Endothelial cell of umbilical vein (primary cell): ENCODE data around the gene FBLIM1. TPM values are rescaled to one million over a fixed set of nuclear protein-coding genes. Genes with fewer than 3 reads are reported as not detected.

Experiments used
- BruUV-seq: library from RNA; stranded (reverse); fragments of 400-500 nt; replicated peaks from 2 replicates; lab custom pipeline; 2021; lab: Mats Ljungman, UMichigan
- CTCF ChIA-PET: fragments of 300-600, 350-600 bp; sonication (Branson Sonifier 250); formaldehyde crosslinking; loops from one replicate; lab custom pipeline; 2021; ENCODE audit warnings: antibody characterized with exemption, inconsistent platforms; lab: Charles Lee
- POLR2A ChIA-PET: fragments of 300-600, 350-600 bp; sonication (Branson Sonifier 250); formaldehyde crosslinking; loops from one replicate; lab custom pipeline; 2021; ENCODE audit warnings: antibody characterized with exemption, inconsistent platforms; lab: Charles Lee
- DNase-seq: peaks from one replicate; pipeline ENCODE4 v3.0.0-alpha.2; 2011; ENCODE audit warnings: low read depth, low spot score
- FAIRE-seq: peaks from 2 replicates; lab custom pipeline; 2011; peaks lifted over from hg19 to GRCh38; lab: Jason Lieb, UNC
- H2AFZ ChIP-seq: 2 replicates; pipeline ENCODE4 v1.6.0; 2012; ENCODE audit warnings: low read depth, low read length, control low read depth, inconsistent platforms
- H3K27ac ChIP-seq: 2 replicates; pipeline ENCODE4 v1.5.1; 2011; ENCODE audit warnings: low read depth, mild to moderate bottlenecking, control low read depth, low read length, moderate library complexity; ENCODE audit not compliant: insufficient read depth
- H3K27me3 ChIP-seq, 2 experiments: 2 replicates each; pipeline versions ENCODE4 v1.6.0 to v1.6.1; 2011; ENCODE audit warnings: low read length in 2 of 2, mixed read lengths in 1 of 2; ENCODE audit not compliant: control insufficient read depth in 2 of 2, insufficient read depth in 2 of 2
- H3K36me3 ChIP-seq, 2 experiments: 2 replicates in 1 of 2; 3 replicates in 1 of 2; pipeline ENCODE4 v1.5.1; 2011; ENCODE audit warnings: low read length in 2 of 2, mild to moderate bottlenecking in 1 of 2, moderate library complexity in 1 of 2; ENCODE audit not compliant: control insufficient read depth in 2 of 2, insufficient read depth in 2 of 2; ENCODE audit errors: extremely low read depth in 1 of 2
- H3K4me1 ChIP-seq: 3 replicates; pipeline ENCODE4 v1.5.1; 2011; ENCODE audit warnings: mild to moderate bottlenecking, low read length; ENCODE audit not compliant: control insufficient read depth, insufficient read depth; ENCODE audit errors: extremely low read depth
- H3K4me2 ChIP-seq: 2 replicates; pipeline ENCODE4 v1.6.1; 2011; ENCODE audit warnings: low read length, control low read depth, mixed read lengths; ENCODE audit not compliant: insufficient read depth
- H3K4me3 ChIP-seq, 3 experiments: fragments of 200-600 bp in 1 of 3; sonication (generic), shearing (Covaris generic) in 1 of 3; replicated peaks in 1 of 3; 2 replicates each; pipeline ENCODE4 v1.5.1; 2011 to 2016; ENCODE audit warnings: control low read depth in 3 of 3, low read length in 3 of 3, mild to moderate bottlenecking in 2 of 3, inconsistent platforms in 1 of 3, low read depth in 1 of 3, moderate library complexity in 1 of 3; ENCODE audit not compliant: insufficient read depth in 1 of 3
- H3K79me2 ChIP-seq: 2 replicates; pipeline ENCODE4 v1.6.0; 2012; ENCODE audit warnings: low read length, inconsistent platforms; ENCODE audit not compliant: control insufficient read depth, insufficient read depth
- H3K9ac ChIP-seq: replicated peaks from 2 replicates; pipeline ENCODE3; 2011; ENCODE audit warnings: low read length, control low read depth; ENCODE audit not compliant: insufficient read depth; ENCODE audit errors: extremely low read depth
- H3K9me1 ChIP-seq: replicated peaks from 3 replicates; pipeline ENCODE4 v1.6.0; 2011; ENCODE audit warnings: mild to moderate bottlenecking, low read length; ENCODE audit not compliant: control insufficient read depth, insufficient read depth; ENCODE audit errors: extremely low read depth
- H3K9me3 ChIP-seq: replicated peaks from 2 replicates; pipeline ENCODE4 v1.5.1; 2012; ENCODE audit warnings: low read length, inconsistent platforms; ENCODE audit not compliant: control insufficient read depth, insufficient read depth
- H4K20me1 ChIP-seq: replicated peaks from 2 replicates; pipeline ENCODE3; 2011; ENCODE audit warnings: mild to moderate bottlenecking, low read length; ENCODE audit not compliant: control insufficient read depth, insufficient read depth; ENCODE audit errors: extremely low read depth
- CTCF ChIP-seq, 2 donors: IDR thresholded peaks; 1 replicate in 1 of 2; 2 replicates in 1 of 2; pipeline ENCODE4 v1.5.1; 2011; ENCODE audit warnings: low read length in 2 of 2, mild to moderate bottlenecking in 2 of 2, moderate library complexity in 2 of 2, control low read depth in 1 of 2, inconsistent platforms in 1 of 2, low read depth in 1 of 2; ENCODE audit not compliant: insufficient read depth in 1 of 2; ENCODE audit errors: extremely low read depth in 1 of 2
- EZH2 ChIP-seq: IDR thresholded peaks from 2 replicates; pipeline ENCODE4 v1.6.1; 2012; ENCODE audit warnings: borderline replicate concordance, low read depth, mild to moderate bottlenecking, moderate library complexity, low read length, inconsistent platforms; ENCODE audit not compliant: severe bottlenecking
- FOS ChIP-seq: IDR thresholded peaks from 2 replicates; pipeline ENCODE4 v1.6.1; 2011; ENCODE audit warnings: mild to moderate bottlenecking, low read length, moderate library complexity, borderline replicate concordance; ENCODE audit not compliant: insufficient read depth
- GATA2 ChIP-seq: IDR thresholded peaks from 2 replicates; pipeline ENCODE4 v1.7.0; 2011; ENCODE audit warnings: low read depth, mild to moderate bottlenecking, moderate library complexity, mixed read lengths, low read length; ENCODE audit not compliant: insufficient read length, insufficient read depth
- JUN ChIP-seq: IDR thresholded peaks from 2 replicates; pipeline ENCODE4 v1.6.1; 2011; ENCODE audit warnings: borderline replicate concordance, low read depth; ENCODE audit not compliant: insufficient read length, insufficient read depth
- MYC ChIP-seq: IDR thresholded peaks from one replicate; pipeline ENCODE4 v1.6.1; 2011; ENCODE audit warnings: mild to moderate bottlenecking, low read depth, low read length
- POLR2A ChIP-seq: IDR thresholded peaks from 2 replicates; pipeline ENCODE4 v1.6.1; 2012; ENCODE audit warnings: low read depth, mild to moderate bottlenecking, control low read depth, low read length
- POLR2AphosphoS5 ChIP-seq: IDR thresholded peaks from 2 replicates; pipeline ENCODE4 v1.6.1; 2012; ENCODE audit warnings: low read depth, mild to moderate bottlenecking, control low read depth, low read length, moderate library complexity; ENCODE audit not compliant: insufficient read depth
- dilution Hi-C: fragments of 300-500 bp; cut with MboI; formaldehyde crosslinking; loops from one replicate; pipeline ENCODE4 v1.15.0; 2019; ENCODE audit warnings: low sequenced_read_pairs; ENCODE audit not compliant: extremely low pct_ligation_motif_present
- intact Hi-C: fragments of 100-400 bp; cut with micrococcal nuclease; formaldehyde crosslinking; loops from one replicate; pipeline ENCODE4 v1.10.0; 2022
- polyA plus RNA-seq, 4 experiments: library from polyadenylated mRNA; depleted of rRNA in 3 of 4; stranded (reverse) in 3 of 4; unstranded in 1 of 4; fragments of >200 nt; gene quantifications; 2 replicates each; pipeline versions ENCODE4 v1.2.1 to v1.2.3, GENCODE V29; 2011 to 2012; ENCODE audit warnings: missing spikeins in 1 of 4
- total RNA-seq: library from RNA; stranded (reverse); gene quantifications from 2 replicates; pipeline ENCODE4 v1.2.3, GENCODE V29; 2021
- TF ChIP-seq, protein P1 (sequence below): IDR thresholded peaks from 2 replicates; pipeline ENCODE4 v1.6.1; 2011; ENCODE audit not compliant: insufficient read depth, insufficient read length

Gene FBLIM1
- total and polyA plus RNA-seq, 2 donors (not counting 3 experiments of a cell fraction or from before 2014, with no cell fraction given), result 363 to 414 TPM

- peaks cover 10% of the 10 kb centered on the region for H3K79me2 ChIP-seq
Measured at GRCh38 chr1:15712168-15712567, 46.4 kb upstream of the FBLIM1 start.

More at GRCh38 chr1:15712168-15712567, 46.4 kb upstream of the FBLIM1 start:
- no peaks in the 10 kb centered on the region for H3K9me1 ChIP-seq
- BruUV-seq, result no TSS peak
- no peak for TF ChIP-seq CTCF (IDR thresholded peaks at IDR 0.05; ENCODE audit: extremely low read depth in 1 of 2, insufficient read depth in 1 of 2, low read depth in 1 of 2, low read length in 2 of 2)
- no peak for TF ChIP-seq EZH2
- TF ChIP-seq JUN, result no peak
- TF ChIP-seq MYC, result no peak
- no peak for TF ChIP-seq GATA2
- TF ChIP-seq, protein P1, sequence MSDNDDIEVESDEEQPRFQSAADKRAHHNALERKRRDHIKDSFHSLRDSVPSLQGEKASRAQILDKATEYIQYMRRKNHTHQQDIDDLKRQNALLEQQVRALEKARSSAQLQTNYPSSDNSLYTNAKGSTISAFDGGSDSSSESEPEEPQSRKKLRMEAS, result no peak
- TF ChIP-seq POLR2AphosphoS5, result no peak
- TF ChIP-seq FOS, result no peak
- no peak for TF ChIP-seq POLR2A
- no peak overlapping the region for H3K4me2 ChIP-seq
- no peak overlapping the region for H2AFZ ChIP-seq
- FAIRE-seq, result no peak
- H4K20me1 ChIP-seq, result peaks cover 2% of the 10 kb centered on the region
- H3K27ac ChIP-seq, result no peak overlapping the region
- H3K4me3 ChIP-seq, result no peak overlapping the region
- CTCF ChIA-PET, result interaction anchor here (0.9 kb wide), 1 partner anchor 25 kb away, joined by 3 read pairs; no protein-coding TSS in a partner anchor
- intact Hi-C loops (no loop called here), dilution Hi-C loops (no loop called here)
- DNase-seq, result no peak
- no peak overlapping the region for H3K9ac ChIP-seq
- no peaks in the 10 kb centered on the region for H3K27me3 ChIP-seq
- no peaks in the 10 kb centered on the region for H3K9me3 ChIP-seq
- peaks cover 6% of the 10 kb centered on the region in 2 experiments for H3K36me3 ChIP-seq
- no peaks in the 10 kb centered on the region for H3K4me1 ChIP-seq
- POLR2A ChIA-PET, result interaction anchor here (0.7 kb wide), 1 partner anchor 9 kb away, joined by 5 read pairs; no protein-coding TSS in a partner anchor
